Gastroesophageal sphincter (tissue), 3 donors: ENCODE results near the gene SLC12A4.

Experiments
- CTCF ChIP-seq, 4 experiments: fragments of 200-600 bp in 2 of 4; fragments of 450-650 bp in 2 of 4; sonication (generic) in 1 of 4; IDR thresholded peaks; one replicate each; pipeline ENCODE4 v1.5.1; 2017 to 2019; ENCODE audit warnings: antibody characterized with exemption in 4 of 4, mild to moderate bottlenecking in 2 of 4, moderate library complexity in 2 of 4
- POLR2AphosphoS5 ChIP-seq: sonication (generic); formaldehyde crosslinking; IDR thresholded peaks from one replicate; pipeline ENCODE4 v1.6.1; 2017; ENCODE audit warnings: antibody characterized with exemption

GRCh38 chr16:68000450-68000849 lies 32.0 kb upstream of the SLC12A4 start:
- TF ChIP-seq CTCF (IDR thresholded peaks at IDR 0.05): no peak
- TF ChIP-seq POLR2AphosphoS5: no peak
